Pancreas (tissue), 10 donors: ENCODE data around the gene MEGF6. TPM values are rescaled to one million over a fixed set of nuclear protein-coding genes. Genes with fewer than 3 reads are reported as not detected.

Experiments
- ATAC-seq, 4 donors: fragments of 200-7000 bp; cut with Tn5 transposase; one replicate each; pipeline versions ENCODE4 v1.8.0 to v1.9.1; 2020; ENCODE audit warnings: mild to moderate bottlenecking in 4 of 4, moderate library complexity in 4 of 4
- DNase-seq, 6 donors: peaks; one replicate each; pipeline ENCODE4 v3.0.0-alpha.2; 2020
- FAIRE-seq: peaks from 2 replicates; lab custom pipeline; 2012; peaks lifted over from hg19 to GRCh38; lab: Jason Lieb, UNC
- H3K27ac ChIP-seq, 4 donors: fragments of 200-600 bp; sonication (generic); 1 replicate in 3 of 4; 2 replicates in 1 of 4; pipeline versions ENCODE4 v1.5.0 to v1.8.0; 2020
- H3K27me3 ChIP-seq, 4 donors: fragments of 200-600 bp; one replicate each; pipeline ENCODE4 v1.8.0; 2021
- H3K36me3 ChIP-seq, 3 donors: fragments of 200-600 bp; sonication (generic) in 1 of 3; one replicate each; pipeline versions ENCODE4 v1.5.0 to v1.8.0; 2020 to 2021
- H3K4me1 ChIP-seq, 3 donors: fragments of 200-600 bp; one replicate each; pipeline ENCODE4 v1.8.0; 2021
- H3K4me3 ChIP-seq, 4 donors: fragments of 200-600 bp; sonication (generic) in 2 of 4; one replicate each; pipeline versions ENCODE4 v1.5.0 to v1.8.0; 2020 to 2021
- H3K9me3 ChIP-seq, 4 donors: fragments of 200-600 bp; one replicate each; pipeline ENCODE4 v1.8.0; 2021
- WGBS, 2 donors: extraction: QIAGEN DNeasy Blood & Tissue Kit; methylation state at CpG; one replicate each; pipeline ENCODE4 v1.1.7; 2013; 5-methylcytosine and 5-hydroxymethylcytosine counted together
- intact Hi-C, 3 donors: fragments of 100-400 bp; cut with DNase I; formaldehyde crosslinking; loops; one replicate each; pipeline versions ENCODE4 v1.11.1 to v1.14.2; 2022
- polyA plus RNA-seq, 2 donors: library from polyadenylated mRNA; stranded (reverse); fragments of 200-250 nt; gene quantifications; one replicate each; pipeline ENCODE4 v1.2.3, GENCODE V29; 2013
- total RNA-seq, 6 donors: library from RNA; stranded (reverse); fragmentation: NEBNext Ultra II Directional in 4 of 6; extraction: Animal tissue kit (Norgen Biotek cat#: 25700) in 4 of 6; gene quantifications; one replicate each; pipeline versions ENCODE4 v1.2.1 to v1.2.4, GENCODE V29; 2021 to 2023
- TF ChIP-seq, protein P1 (sequence below), 4 donors: fragments of 200-600 bp; sonication (generic) in 3 of 4; IDR thresholded peaks; one replicate each; pipeline versions ENCODE4 v1.5.0 to v1.8.0; 2021; ENCODE audit warnings: antibody characterized with exemption in 4 of 4
- donor health status: healthy with polysubstance abuse.
- donor health status: DM: no; HTN: no; CAD: no; lungs with moderate emphysema.
- donor health status: DM: no; HTN: no; CAD: no.
- donor health status: control.
- donor health status: control.
- donor health status: Bipolar disorder and iron deficiency.
- donor health status: DM: yes; HTN: yes; CAD: no.
- donor health status: DM: no; HTN: no; CAD: no.
- donor health status: DM: no; HTN: no; CAD: no.
- donor health status: DM: yes; HTN: yes; CAD: no.

The MEGF6 gene
- total and polyA plus RNA-seq, 8 donors, result 2.6 to 20.0 (median 8.4) TPM

DNA sequence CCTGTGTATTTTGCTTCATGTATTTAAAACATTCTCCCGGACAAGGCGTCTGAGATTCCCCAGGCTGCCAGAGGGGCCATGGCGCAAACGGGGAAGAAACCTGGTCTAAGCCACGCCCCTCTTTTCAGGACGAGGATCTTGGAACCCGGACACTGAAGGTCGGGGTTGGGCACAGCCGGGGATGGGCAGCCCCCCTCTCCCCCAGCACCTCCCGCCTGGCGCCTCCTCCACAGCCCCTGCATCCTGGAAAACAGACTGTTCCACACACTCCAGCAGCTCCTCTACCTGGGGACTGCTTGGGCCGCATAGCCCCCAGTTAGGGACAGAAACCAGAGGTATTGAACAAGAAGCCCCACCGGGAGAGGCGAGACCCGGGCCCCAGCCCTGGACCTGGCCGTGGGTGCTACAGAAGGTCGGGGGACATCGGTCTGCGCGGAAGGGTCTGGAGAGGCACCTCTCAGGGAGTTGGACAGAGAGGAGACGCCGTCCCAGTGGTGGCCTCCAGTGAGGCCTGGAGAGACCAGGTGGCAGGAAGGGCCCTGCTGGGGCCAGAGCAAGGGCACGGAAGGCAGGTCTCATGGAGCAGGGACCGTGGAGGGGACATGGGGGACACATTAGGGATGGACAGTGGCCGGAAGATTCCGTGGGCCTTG lies 46.4 kb upstream of the MEGF6 start:
- 79 to 88% methylated on average over 26 of the region's 26 CpGs for WGBS, 2 donors
- FAIRE-seq, result no peak
- H3K36me3 ChIP-seq, result no peaks in the 10 kb centered on the region
- no peak overlapping the region for H3K27ac ChIP-seq
- intact Hi-C loops, result no loop called here
- no peak for ATAC-seq
- H3K27me3 ChIP-seq, result peaks cover 0 to 4% (median 2%) of the 10 kb centered on the region in 4 donors
- H3K4me3 ChIP-seq, result no peak overlapping the region
- no peaks in the 10 kb centered on the region for H3K4me1 ChIP-seq
- TF ChIP-seq, protein P1, sequence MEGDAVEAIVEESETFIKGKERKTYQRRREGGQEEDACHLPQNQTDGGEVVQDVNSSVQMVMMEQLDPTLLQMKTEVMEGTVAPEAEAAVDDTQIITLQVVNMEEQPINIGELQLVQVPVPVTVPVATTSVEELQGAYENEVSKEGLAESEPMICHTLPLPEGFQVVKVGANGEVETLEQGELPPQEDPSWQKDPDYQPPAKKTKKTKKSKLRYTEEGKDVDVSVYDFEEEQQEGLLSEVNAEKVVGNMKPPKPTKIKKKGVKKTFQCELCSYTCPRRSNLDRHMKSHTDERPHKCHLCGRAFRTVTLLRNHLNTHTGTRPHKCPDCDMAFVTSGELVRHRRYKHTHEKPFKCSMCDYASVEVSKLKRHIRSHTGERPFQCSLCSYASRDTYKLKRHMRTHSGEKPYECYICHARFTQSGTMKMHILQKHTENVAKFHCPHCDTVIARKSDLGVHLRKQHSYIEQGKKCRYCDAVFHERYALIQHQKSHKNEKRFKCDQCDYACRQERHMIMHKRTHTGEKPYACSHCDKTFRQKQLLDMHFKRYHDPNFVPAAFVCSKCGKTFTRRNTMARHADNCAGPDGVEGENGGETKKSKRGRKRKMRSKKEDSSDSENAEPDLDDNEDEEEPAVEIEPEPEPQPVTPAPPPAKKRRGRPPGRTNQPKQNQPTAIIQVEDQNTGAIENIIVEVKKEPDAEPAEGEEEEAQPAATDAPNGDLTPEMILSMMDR (IDR thresholded peaks at IDR 0.05), result no peak
- no peaks in the 10 kb centered on the region for H3K9me3 ChIP-seq
- peak in 2 of 6 donors; percentile 55 to 65 for DNase-seq

DNA sequence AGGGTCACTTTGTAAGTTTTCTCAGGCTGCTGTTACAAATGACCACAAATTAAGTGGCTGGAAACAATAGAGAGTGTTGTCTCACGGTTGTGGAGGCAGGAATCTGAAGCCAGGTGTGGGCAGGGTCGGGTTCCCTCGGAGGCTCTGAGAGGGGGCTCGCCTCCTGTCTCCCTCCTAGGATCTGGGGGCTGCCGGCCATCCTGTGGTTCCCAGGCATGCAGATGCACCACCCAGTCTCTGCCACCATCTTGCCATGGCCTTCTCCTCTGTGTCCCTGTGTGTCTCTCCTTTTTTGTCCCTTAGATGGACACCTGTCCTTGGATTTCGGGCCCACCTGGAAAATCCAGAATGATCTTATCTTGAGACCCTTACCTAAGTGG lies 45.8 kb upstream of the MEGF6 start:
- 59 to 69% methylated on average over 6 of the region's 6 CpGs for WGBS, 2 donors
- FAIRE-seq (no peak), DNase-seq (no peak), ATAC-seq (no peak)
- TF ChIP-seq, protein P1 (IDR thresholded peaks at IDR 0.05), result no peak
- no peaks in the 10 kb centered on the region for H3K9me3 ChIP-seq
- no peak overlapping the region for H3K27ac ChIP-seq
- intact Hi-C loops, result no loop called here
- no peaks in the 10 kb centered on the region for H3K4me1 ChIP-seq
- H3K27me3 ChIP-seq, result peaks cover 0 to 4% (median 2%) of the 10 kb centered on the region in 4 donors
- no peaks in the 10 kb centered on the region for H3K36me3 ChIP-seq
- H3K4me3 ChIP-seq, result no peak overlapping the region

DNA sequence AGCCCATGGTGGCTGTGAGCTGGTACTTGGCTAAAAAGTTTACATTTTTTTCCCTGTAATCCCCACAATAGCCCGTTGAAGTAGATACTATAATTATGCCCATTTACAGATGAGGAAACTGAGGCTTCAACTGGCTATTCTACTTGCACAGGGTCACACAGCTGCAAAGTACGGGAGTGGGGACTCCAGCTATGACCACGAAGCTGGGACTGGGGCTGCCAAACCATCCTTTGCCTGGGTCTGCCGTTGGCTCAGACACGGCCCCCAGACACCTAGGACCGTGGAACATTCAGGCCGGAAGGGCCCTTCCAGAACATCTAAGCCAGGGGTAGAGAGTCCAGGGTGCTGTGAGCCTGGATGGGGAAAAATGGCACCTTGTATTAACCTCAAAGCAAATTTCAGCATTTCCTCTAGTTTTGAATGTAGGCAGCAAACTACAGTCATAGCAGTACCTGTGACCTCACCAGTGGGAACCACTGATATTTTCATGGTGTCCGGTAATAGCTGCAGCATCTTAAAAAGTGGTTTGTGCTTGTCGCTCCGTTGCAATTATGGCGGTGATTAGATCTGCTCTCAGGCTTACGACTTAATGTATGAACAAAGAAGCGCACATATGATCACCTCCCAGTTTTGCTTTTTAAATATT lies 45.3 kb upstream of the MEGF6 start:
- DNase-seq (no peak), ATAC-seq (no peak), FAIRE-seq (no peak)
- Histone ChIP-seq H3K27ac (no peak overlapping the region), H3K9me3 (no peaks in the 10 kb centered on the region), H3K4me1 (peaks cover 0 to 3% (median 3%) of the 10 kb centered on the region in 3 donors), H3K36me3 (no peaks in the 10 kb centered on the region), H3K4me3 (no peak overlapping the region), H3K27me3 (peaks cover 0 to 9% (median 3%) of the 10 kb centered on the region in 4 donors)
- TF ChIP-seq, protein P1 (IDR thresholded peaks at IDR 0.05), result no peak
- intact Hi-C loops, result no loop called here
- 85% methylated on average over 13 of the region's 13 CpGs for WGBS, 2 donors

DNA sequence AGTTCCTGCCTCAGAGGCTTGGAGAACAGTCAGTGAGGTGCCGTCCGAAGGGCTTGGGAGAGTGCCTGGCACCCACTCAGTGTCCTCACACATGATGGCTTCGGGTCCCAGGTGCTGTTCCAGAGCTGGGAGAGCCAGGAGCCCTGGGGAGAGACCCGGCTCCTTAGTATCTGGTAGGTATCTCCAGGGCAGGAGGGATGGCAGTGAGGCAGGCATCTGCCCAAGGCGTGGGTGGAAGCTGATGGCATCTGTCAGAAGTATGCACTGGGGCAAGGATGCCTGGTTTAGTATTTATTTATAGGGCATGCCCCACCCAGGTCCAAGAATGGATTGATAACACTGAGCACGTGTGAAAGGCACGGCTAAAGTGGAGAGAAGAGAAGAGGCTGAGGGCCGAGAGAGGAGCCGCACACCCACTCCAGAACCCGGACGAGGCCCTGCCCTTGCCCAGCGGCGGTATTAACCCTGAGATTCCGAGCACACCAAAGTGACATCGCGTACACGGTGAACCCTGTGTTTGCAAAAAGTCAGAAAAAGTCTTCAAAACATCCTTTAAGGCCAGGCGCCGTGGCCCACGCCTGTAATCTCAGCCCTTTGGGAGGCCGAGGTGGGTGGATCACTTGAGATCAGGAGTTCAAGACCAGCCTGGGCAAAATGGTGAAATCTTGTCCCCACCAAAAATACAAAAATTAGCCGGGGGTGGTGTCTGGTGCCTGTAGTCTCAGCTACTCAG lies 43.4 kb upstream of the MEGF6 start:
- peak in 1 of 6 donors; percentile 41 for DNase-seq
- H3K4me3 ChIP-seq, result no peak overlapping the region
- FAIRE-seq, result no peak
- intact Hi-C loops, result no loop called here
- no peak overlapping the region for H3K27ac ChIP-seq
- no peaks in the 10 kb centered on the region for H3K36me3 ChIP-seq
- TF ChIP-seq, protein P1 (IDR thresholded peaks at IDR 0.05), result no peak
- H3K4me1 ChIP-seq, result peaks cover 0 to 11% (median 6%) of the 10 kb centered on the region in 3 donors
- H3K9me3 ChIP-seq, result no peaks in the 10 kb centered on the region
- H3K27me3 ChIP-seq, result peaks cover 8 to 23% (median 15%) of the 10 kb centered on the region in 4 donors
- ATAC-seq, result no peak
- 82 to 87% methylated on average over 22 of the region's 22 CpGs for WGBS, 2 donors
